MM.1S (cell line): Measurements from ENCODE around the gene KPRP.

Experiments used
- DNase-seq: peaks from one replicate; pipeline ENCODE4 v3.0.0-alpha.2; 2015
- H2AFZ ChIP-seq: fragments of 300-600 bp; sonication (generic); 2 replicates; pipeline ENCODE4 v1.6.0; 2016; ENCODE audit warnings: antibody characterized with exemption, low read length
- H3F3A ChIP-seq: fragments of 300-600 bp; sonication (generic); 2 replicates; pipeline ENCODE4 v1.6.1; 2016; ENCODE audit warnings: mild to moderate bottlenecking, antibody characterized with exemption, low read length, moderate library complexity, mixed read lengths; ENCODE audit not compliant: insufficient read depth
- H3K27ac ChIP-seq: fragments of 300-600 bp; sonication (generic); 2 replicates; pipeline ENCODE4 v1.5.1; 2016; ENCODE audit warnings: mild to moderate bottlenecking, low read length
- H3K27me3 ChIP-seq: fragments of 300-600 bp; sonication (generic); replicated peaks from 2 replicates; pipeline ENCODE4 v1.6.0; 2016; ENCODE audit warnings: low read length; ENCODE audit not compliant: insufficient read depth
- H3K36me3 ChIP-seq: fragments of 300-600 bp; sonication (generic); replicated peaks from 2 replicates; pipeline ENCODE4 v1.6.1; 2016; ENCODE audit warnings: mild to moderate bottlenecking, low read length, mixed read lengths; ENCODE audit not compliant: insufficient read depth
- H3K4me1 ChIP-seq: fragments of 300-600 bp; sonication (generic); 2 replicates; pipeline ENCODE4 v1.6.1; 2016; ENCODE audit warnings: low read length, mixed read lengths
- H3K4me2 ChIP-seq: fragments of 300-600 bp; sonication (generic); 2 replicates; pipeline ENCODE4 v1.6.0; 2016; ENCODE audit warnings: low read depth, low read length
- H3K4me3 ChIP-seq: fragments of 300-600 bp; sonication (generic); 2 replicates; pipeline ENCODE4 v1.5.1; 2016; ENCODE audit warnings: low read length, mixed read lengths
- H3K79me2 ChIP-seq: fragments of 300-600 bp; sonication (generic); 2 replicates; pipeline ENCODE4 v1.6.1; 2016; ENCODE audit warnings: mixed run types, low read length, mixed read lengths
- H3K9ac ChIP-seq: fragments of 300-600 bp; sonication (generic); 2 replicates; pipeline ENCODE4 v1.6.1; 2016; ENCODE audit warnings: low read length, mixed read lengths
- H3K9me2 ChIP-seq: fragments of 300-600 bp; sonication (generic); replicated peaks from 2 replicates; pipeline ENCODE4 v1.6.1; 2016; ENCODE audit warnings: mild to moderate bottlenecking, low read length, mixed read lengths; ENCODE audit not compliant: insufficient read depth
- H3K9me3 ChIP-seq: fragments of 300-600 bp; sonication (generic); replicated peaks from 2 replicates; pipeline ENCODE4 v1.6.1; 2016; ENCODE audit warnings: mild to moderate bottlenecking, low read length, mixed read lengths; ENCODE audit not compliant: insufficient read depth
- H4K20me1 ChIP-seq: fragments of 300-600 bp; sonication (generic); 2 replicates; pipeline ENCODE4 v1.6.1; 2016; ENCODE audit warnings: mild to moderate bottlenecking, low read length, moderate library complexity, mixed read lengths; ENCODE audit not compliant: insufficient read depth
- EZH2 ChIP-seq: fragments of 300-600 bp; sonication (generic); optimal IDR thresholded peaks from 2 replicates; pipeline ENCODE3; 2017; ENCODE audit warnings: low read depth, mild to moderate bottlenecking, antibody characterized with exemption, low read length, mixed read lengths
- EZH2phosphoT487 ChIP-seq: fragments of 300-600 bp; sonication (generic); IDR thresholded peaks from 2 replicates; pipeline ENCODE4 v1.6.1; 2018; ENCODE audit warnings: antibody characterized with exemption, low read length
- TF ChIP-seq, protein P1 (sequence below): fragments of 300-600 bp; sonication (generic); IDR thresholded peaks from 2 replicates; pipeline ENCODE4 v1.5.1; 2016; ENCODE audit warnings: antibody characterized with exemption, low read length, mixed read lengths

The KPRP gene

DNA sequence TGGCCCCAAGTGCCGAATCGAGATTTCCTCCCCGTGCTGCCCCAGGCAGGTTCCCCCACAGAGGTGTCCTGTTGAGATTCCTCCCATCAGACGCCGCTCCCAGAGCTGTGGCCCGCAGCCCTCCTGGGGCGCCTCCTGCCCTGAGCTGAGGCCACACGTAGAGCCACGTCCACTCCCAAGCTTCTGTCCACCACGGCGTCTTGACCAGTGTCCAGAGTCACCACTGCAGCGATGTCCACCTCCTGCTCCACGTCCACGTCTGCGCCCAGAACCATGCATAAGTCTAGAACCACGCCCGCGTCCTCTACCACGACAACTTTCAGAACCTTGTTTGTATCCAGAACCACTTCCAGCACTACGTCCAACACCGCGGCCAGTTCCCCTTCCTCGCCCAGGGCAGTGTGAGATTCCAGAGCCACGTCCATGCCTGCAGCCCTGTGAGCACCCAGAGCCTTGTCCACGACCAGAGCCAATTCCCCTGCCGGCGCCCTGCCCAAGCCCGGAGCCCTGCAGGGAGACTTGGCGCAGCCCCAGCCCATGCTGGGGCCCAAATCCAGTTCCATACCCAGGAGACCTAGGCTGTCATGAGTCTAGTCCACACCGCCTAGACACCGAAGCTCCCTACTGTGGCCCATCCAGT is 2.8 kb downstream of the KPRP start:
- Histone ChIP-seq H3K27ac (no peak overlapping the region), H3K4me1 (no peaks in the 10 kb centered on the region), H3K4me2 (no peak overlapping the region), H4K20me1 (no peaks in the 10 kb centered on the region), H3K9me3 (no peaks in the 10 kb centered on the region), H3K4me3 (no peak overlapping the region), H2AFZ (no peak overlapping the region), H3K27me3 (no peaks in the 10 kb centered on the region), H3K79me2 (no peaks in the 10 kb centered on the region), H3F3A (no peaks in the 10 kb centered on the region), H3K9me2 (no peaks in the 10 kb centered on the region), H3K36me3 (no peaks in the 10 kb centered on the region), H3K9ac (no peak overlapping the region)
- TF ChIP-seq EZH2phosphoT487, result no peak
- TF ChIP-seq EZH2, result no peak
- TF ChIP-seq, protein P1, sequence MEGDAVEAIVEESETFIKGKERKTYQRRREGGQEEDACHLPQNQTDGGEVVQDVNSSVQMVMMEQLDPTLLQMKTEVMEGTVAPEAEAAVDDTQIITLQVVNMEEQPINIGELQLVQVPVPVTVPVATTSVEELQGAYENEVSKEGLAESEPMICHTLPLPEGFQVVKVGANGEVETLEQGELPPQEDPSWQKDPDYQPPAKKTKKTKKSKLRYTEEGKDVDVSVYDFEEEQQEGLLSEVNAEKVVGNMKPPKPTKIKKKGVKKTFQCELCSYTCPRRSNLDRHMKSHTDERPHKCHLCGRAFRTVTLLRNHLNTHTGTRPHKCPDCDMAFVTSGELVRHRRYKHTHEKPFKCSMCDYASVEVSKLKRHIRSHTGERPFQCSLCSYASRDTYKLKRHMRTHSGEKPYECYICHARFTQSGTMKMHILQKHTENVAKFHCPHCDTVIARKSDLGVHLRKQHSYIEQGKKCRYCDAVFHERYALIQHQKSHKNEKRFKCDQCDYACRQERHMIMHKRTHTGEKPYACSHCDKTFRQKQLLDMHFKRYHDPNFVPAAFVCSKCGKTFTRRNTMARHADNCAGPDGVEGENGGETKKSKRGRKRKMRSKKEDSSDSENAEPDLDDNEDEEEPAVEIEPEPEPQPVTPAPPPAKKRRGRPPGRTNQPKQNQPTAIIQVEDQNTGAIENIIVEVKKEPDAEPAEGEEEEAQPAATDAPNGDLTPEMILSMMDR, result no peak
- DNase-seq, result no peak

DNA sequence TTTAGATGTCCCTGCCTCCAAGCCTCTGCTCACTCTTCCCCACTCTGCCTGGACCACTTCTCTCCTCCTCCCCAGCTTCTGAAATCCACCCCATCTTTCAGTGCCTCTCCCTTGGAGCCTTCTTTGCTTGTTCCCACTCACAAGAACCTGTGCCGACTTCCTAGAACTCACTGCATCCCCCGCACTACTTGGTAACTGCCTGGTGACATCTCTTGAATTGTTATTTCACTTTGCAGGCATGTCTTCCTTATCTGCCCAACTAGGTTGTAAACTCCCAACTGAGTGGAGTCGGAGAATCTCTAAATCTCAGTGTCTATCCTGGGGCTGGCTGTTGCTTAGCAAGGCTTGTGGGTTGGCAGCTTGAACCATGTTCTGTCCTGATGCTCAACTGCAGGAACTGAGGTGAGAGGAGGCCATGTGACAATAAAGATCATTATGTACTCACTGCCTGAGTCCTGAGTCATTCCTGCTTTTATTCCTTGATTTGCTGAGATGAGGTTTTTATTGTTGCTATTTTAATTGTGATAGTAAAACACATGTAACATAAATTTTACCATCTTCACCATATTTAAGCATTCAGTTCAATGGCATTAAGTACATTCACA is 3.9 kb downstream of the KPRP start:
- Histone ChIP-seq H3K4me3 (no peak overlapping the region), H3K27me3 (no peaks in the 10 kb centered on the region), H3K9me3 (no peaks in the 10 kb centered on the region), H3K79me2 (no peaks in the 10 kb centered on the region), H3K4me2 (no peak overlapping the region), H3K36me3 (no peaks in the 10 kb centered on the region), H3K27ac (no peak overlapping the region), H3K9me2 (no peaks in the 10 kb centered on the region), H2AFZ (no peak overlapping the region), H3K4me1 (no peaks in the 10 kb centered on the region), H4K20me1 (no peaks in the 10 kb centered on the region), H3K9ac (no peak overlapping the region), H3F3A (no peaks in the 10 kb centered on the region)
- TF ChIP-seq EZH2phosphoT487, result no peak
- TF ChIP-seq, protein P1, result no peak
- no peak for TF ChIP-seq EZH2
- no peak for DNase-seq

DNA sequence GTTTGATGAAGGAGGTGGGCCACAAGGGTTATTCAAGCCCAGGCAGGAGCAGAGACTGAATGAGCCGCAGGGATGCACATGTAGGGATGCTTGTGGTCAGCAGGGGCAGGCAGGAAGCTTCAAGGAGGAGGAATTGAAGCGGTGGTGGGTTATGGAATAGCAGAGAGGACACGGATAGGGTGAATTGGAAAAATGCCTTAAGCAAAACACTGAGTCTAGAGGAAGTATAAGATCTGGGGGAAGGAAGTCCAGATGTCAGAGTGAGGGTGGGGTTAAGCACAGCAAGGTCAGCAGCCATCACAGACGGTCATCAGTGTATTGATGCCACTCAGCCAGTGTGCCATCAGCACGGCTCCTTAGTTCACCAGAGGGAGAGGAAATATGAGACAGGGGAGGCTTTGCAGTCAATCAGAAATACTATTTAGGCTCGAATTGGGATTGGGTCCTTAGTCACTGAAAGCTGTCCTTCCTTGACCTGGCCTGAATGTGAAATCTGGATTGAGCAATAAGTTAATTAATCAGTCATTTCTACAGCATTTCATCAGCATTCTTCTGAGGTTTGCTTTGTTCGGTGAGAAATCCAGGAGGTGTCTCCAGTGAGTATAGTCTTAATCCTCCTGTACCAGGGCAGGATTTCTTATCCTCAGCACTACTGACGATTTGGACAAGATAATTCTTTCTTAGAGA is 11.2 kb downstream of the KPRP start:
- Histone ChIP-seq H3K36me3 (no peaks in the 10 kb centered on the region), H3K9me2 (no peaks in the 10 kb centered on the region), H4K20me1 (no peaks in the 10 kb centered on the region), H2AFZ (no peak overlapping the region), H3K4me2 (no peak overlapping the region), H3K9me3 (no peaks in the 10 kb centered on the region), H3K4me1 (no peaks in the 10 kb centered on the region), H3K4me3 (no peak overlapping the region), H3K27me3 (no peaks in the 10 kb centered on the region), H3K79me2 (no peaks in the 10 kb centered on the region), H3F3A (no peaks in the 10 kb centered on the region), H3K27ac (no peak overlapping the region), H3K9ac (no peak overlapping the region)
- no peak for DNase-seq
- TF ChIP-seq EZH2, result no peak
- no peak for TF ChIP-seq EZH2phosphoT487
- TF ChIP-seq, protein P1, result no peak
